ENCODE measurements around the gene CSRNP3.

DNA sequence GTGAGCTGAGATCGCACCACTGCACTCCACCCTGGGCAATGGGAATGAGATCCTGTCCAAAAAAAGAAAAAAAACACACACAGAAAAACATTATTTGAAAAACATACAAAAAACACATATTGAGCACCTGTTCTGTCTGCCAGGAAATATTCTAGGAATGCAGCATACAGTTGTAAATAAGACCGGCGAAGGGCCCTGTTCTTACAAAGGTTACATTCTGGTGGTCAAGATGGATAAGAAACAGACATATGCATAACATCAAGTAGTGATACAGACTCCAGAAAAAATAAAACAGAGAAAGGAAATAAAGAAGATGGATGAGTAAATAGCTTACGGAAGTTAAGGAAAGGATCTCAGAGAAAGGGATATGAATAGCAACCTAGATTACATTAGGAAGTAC lies 164.8 kb downstream of the CSRNP3 start:
- TF ChIP-seq, protein P1, sequence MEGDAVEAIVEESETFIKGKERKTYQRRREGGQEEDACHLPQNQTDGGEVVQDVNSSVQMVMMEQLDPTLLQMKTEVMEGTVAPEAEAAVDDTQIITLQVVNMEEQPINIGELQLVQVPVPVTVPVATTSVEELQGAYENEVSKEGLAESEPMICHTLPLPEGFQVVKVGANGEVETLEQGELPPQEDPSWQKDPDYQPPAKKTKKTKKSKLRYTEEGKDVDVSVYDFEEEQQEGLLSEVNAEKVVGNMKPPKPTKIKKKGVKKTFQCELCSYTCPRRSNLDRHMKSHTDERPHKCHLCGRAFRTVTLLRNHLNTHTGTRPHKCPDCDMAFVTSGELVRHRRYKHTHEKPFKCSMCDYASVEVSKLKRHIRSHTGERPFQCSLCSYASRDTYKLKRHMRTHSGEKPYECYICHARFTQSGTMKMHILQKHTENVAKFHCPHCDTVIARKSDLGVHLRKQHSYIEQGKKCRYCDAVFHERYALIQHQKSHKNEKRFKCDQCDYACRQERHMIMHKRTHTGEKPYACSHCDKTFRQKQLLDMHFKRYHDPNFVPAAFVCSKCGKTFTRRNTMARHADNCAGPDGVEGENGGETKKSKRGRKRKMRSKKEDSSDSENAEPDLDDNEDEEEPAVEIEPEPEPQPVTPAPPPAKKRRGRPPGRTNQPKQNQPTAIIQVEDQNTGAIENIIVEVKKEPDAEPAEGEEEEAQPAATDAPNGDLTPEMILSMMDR (IDR thresholded peaks at IDR 0.05; ENCODE audit: poor library complexity) = no peak
- TF ChIP-seq EZH2 (IDR thresholded peaks at IDR 0.05; ENCODE audit: borderline replicate concordance) = no peak

Data from hepatocyte (in vitro differentiated cells).